HG02763 (cell line): ENCODE measurements around the gene CTDSPL.
"Not testable (repeated sequence)": the region's sequence is repeated elsewhere in the genome, so short reads cannot be mapped to it uniquely, and the experiment has no call there.

ENCODE experiments used
- ATAC-seq: cut with Tn5 transposase; IDR thresholded peaks from one replicate; pipeline ENCODE4 v1.9.1; 2021; ENCODE audit warnings: mild to moderate bottlenecking, moderate library complexity; ENCODE audit not compliant: unreplicated experiment

The CTDSPL gene

DNA sequence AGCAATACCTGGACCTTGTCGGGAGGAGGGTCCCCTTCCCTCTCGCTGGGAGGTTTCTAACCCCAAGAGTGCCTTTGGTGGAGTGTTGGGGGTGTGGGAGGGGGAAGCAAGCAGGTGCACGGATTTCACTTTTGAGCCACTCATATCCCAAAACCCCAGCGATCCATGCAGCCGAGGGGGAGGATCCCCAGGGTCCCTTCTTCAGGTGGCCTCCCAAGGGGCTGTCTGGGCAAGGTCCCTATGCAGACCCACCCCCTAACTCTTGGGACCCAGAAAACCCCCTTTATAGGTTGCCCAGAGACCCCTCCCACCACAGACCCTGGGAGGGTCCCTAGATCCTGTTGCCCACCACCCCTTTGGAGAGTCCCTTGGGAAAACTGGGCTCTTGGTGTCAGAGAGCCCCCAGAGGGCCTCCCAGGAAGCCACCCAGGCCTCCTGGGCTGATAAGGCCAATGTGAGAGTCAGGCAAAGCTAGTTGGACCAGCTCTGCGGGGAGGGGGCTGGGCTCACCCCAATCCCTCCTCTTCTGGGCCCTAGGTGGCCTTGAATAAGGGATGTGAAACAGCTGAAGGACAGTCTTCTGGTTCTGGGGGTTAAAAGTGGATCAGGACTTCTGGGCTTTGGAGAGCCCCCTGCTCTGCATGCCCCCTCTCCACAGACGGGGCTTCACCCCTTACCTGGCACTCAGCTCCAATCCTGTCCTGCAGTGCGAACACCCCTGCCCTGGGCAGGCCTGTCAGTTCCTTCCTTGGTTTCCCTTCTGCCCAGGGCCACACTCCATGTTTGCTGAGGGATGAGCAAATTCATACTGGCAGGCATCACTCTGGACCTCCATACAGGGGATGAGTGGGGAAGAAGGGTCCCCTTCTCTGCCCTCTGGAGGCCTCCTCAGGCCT lies 168.7 kb downstream of the CTDSPL start:
- ATAC-seq: no peak

DNA sequence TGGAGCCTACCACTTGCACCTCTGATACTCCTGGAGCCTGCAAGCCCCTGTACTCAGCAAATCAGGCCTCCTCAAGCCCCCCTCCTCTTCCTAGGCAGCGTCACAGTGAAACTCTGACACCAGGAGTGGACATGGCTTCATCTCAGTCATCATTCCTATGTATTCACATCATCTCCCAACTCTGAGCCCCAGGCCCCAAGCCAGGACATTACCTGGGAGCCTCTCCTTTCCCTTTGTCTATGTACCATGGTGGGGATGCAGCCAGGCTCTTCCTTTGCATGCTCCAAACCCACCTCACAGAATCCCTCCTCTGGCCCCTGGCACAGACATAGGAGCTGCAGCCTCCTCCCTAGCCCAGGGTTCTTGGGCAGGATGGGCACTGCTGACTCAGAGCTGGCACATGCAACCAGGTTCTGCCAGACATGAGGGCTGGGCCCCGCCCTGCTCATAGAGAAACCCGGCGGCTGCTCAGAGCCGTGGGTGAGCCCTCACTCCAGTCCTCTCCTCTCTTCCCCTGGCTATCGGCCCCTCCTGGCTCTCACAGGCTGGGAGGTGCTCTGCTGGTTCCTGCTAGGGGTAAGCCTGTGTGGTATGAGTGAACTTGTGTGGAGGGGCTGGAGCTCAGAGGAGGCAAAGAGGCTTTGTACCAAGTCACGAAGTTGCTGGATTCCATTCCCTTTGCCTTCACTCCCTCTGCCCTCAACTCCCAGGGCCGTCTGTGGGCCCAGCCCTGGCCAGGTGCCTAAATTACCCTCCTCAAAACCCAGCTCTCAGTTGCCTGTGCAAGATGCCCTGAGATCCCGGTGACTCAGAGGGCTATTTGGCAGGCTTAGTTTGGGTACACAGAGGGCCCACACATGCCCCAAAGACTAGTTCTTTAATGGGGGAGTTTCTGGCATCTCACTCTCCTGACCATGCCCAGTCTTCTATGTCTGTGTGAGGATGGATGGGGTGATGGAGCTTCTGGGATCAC lies 169.6 kb downstream of the CTDSPL start:
- ATAC-seq: no peak

DNA sequence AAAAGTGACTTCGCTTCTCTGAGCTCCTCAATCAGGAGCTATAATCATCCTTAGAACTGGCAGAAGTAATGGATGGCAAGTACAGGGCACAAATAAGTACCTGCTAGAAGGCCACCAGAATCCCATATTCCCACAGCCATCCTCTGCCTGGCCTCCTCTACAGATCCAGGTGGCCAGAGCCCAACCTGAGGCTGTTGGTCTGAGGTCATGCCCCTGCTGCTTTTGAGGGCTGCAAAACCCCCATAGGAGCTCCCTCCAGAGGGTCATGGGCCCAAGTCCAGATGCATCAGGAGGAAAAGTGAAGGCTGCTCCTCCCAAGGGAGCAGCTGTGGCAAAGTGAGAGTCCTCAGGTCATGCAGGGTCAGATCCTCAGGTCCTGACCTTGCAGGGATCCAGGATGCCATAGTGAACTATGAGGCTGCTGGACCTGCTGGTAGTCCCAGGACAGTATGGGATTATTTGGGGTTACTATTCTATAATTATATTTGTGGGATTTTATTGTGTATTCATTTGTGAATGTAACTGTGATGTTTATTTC lies 170.7 kb downstream of the CTDSPL start:
- no peak for ATAC-seq

DNA sequence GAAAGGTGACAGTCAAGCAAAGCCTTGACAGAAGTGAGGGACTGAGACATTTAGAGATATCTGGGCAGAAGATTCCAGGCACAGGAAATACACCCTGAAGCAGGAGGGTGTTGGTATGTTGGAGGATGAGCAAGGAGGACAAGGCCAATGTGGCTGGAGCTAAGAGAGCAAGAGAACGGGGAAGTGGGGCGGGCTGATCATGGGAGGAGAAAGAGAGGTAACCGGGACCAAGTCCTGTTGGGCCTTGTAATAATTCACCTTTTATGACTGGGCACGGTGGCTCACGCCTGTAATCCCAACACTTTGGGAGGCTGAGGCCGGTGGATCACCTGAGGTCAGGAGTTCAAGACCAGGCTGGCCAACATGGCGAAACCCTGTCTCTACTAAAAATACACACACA lies 171.9 kb downstream of the CTDSPL start:
- not testable (repeated sequence) for ATAC-seq
